Esophagus muscularis mucosa (tissue), 3 donors: ENCODE results near the gene KSR1.

Source experiments
- CTCF ChIP-seq, 3 experiments: fragments of 200-600 bp in 2 of 3; fragments of 450-650 bp in 1 of 3; sonication (generic) in 2 of 3; IDR thresholded peaks; one replicate each; pipeline ENCODE4 v1.5.1; 2017 to 2019; ENCODE audit warnings: antibody characterized with exemption in 3 of 3, mild to moderate bottlenecking in 2 of 3, moderate library complexity in 1 of 3
- POLR2A ChIP-seq: fragments of 450-650 bp; IDR thresholded peaks from one replicate; pipeline ENCODE4 v1.6.1; 2017; ENCODE audit warnings: antibody characterized with exemption, moderate library complexity, mild to moderate bottlenecking, low read depth
- POLR2AphosphoS5 ChIP-seq, 2 donors: sonication (generic); formaldehyde crosslinking; IDR thresholded peaks; one replicate each; pipeline ENCODE4 v1.6.1; 2017; ENCODE audit warnings: antibody characterized with exemption in 2 of 2

GRCh38 chr17:27466743-27467375 is 10.6 kb downstream of the KSR1 start:
- TF ChIP-seq CTCF (IDR thresholded peaks at IDR 0.05): no peak
- no peak for TF ChIP-seq POLR2A
- TF ChIP-seq POLR2AphosphoS5 (IDR thresholded peaks at IDR 0.05): no peak
